Kidney (tissue), 14 donors: ENCODE measurements around the gene KCNAB2. TPM values are rescaled to one million over a fixed set of nuclear protein-coding genes. Genes with fewer than 3 reads are reported as not detected.

Experiments
- DNase-seq, 5 donors: peaks; one replicate each; pipeline ENCODE4 v3.0.0-alpha.2; 2013 to 2020
- FAIRE-seq: peaks from 2 replicates; lab custom pipeline; 2012; peaks lifted over from hg19 to GRCh38; lab: Jason Lieb, UNC
- H3K27ac ChIP-seq, 2 donors: one replicate each; pipeline ENCODE4 v1.7.0; 2013; ENCODE audit warnings: low read depth in 2 of 2, low read length in 2 of 2, inconsistent platforms in 1 of 2
- H3K27me3 ChIP-seq: one replicate; pipeline ENCODE4 v1.7.1; 2013; ENCODE audit warnings: low read length, inconsistent platforms; ENCODE audit not compliant: control insufficient read depth, insufficient read depth
- H3K36me3 ChIP-seq, 3 donors: one replicate each; pipeline versions ENCODE4 v1.7.0 to v1.7.1; 2013; ENCODE audit warnings: low read length in 3 of 3, control low read depth in 1 of 3, inconsistent platforms in 1 of 3; ENCODE audit not compliant: insufficient read depth in 3 of 3, control insufficient read depth in 2 of 3
- H3K4me1 ChIP-seq, 3 donors: one replicate each; pipeline versions ENCODE4 v1.7.0 to v1.7.1; 2013; ENCODE audit warnings: low read length in 3 of 3, inconsistent platforms in 1 of 3, low read depth in 1 of 3; ENCODE audit not compliant: control insufficient read depth in 2 of 3, insufficient read depth in 2 of 3
- H3K4me3 ChIP-seq, 3 donors: one replicate each; pipeline versions ENCODE4 v1.7.0 to v1.8.1; 2013; ENCODE audit warnings: low read length in 3 of 3, control low read depth in 1 of 3, inconsistent platforms in 1 of 3
- H3K9ac ChIP-seq, 3 donors: one replicate each; pipeline versions ENCODE4 v1.7.0 to v1.7.1; 2013; ENCODE audit warnings: low read length in 3 of 3, control low read depth in 1 of 3, inconsistent platforms in 1 of 3
- H3K9me3 ChIP-seq, 3 donors: one replicate each; pipeline versions ENCODE4 v1.7.0 to v1.7.1; 2013; ENCODE audit warnings: low read length in 3 of 3, control low read depth in 1 of 3, inconsistent platforms in 1 of 3; ENCODE audit not compliant: control insufficient read depth in 2 of 3, insufficient read depth in 1 of 3
- CTCF ChIP-seq: IDR thresholded peaks from 3 replicates; pipeline ENCODE4 v1.5.1; 2012; ENCODE audit warnings: mild to moderate bottlenecking, moderate library complexity, borderline replicate concordance; ENCODE audit not compliant: insufficient read depth; ENCODE audit errors: extremely low read depth
- intact Hi-C: fragments of 100-400 bp; cut with DNase I; formaldehyde crosslinking; loops from one replicate; pipeline ENCODE4 v1.11.1; 2022
- polyA plus RNA-seq: library from polyadenylated mRNA; stranded (reverse); fragments of 350-450 nt; fragmentation: Illumina TruSeq; extraction: RNeasy Lipid Tissue Mini Kit (QIAGEN cat#74804); gene quantifications from one replicate; pipeline ENCODE4 v1.2.3, GENCODE V29; 2014; ENCODE audit warnings: low read depth, low replicate concordance; ENCODE audit not compliant: insufficient read depth
- total RNA-seq: library from RNA; stranded (reverse); fragmentation: NEBNext Ultra II Directional; extraction: Animal tissue kit (Norgen Biotek cat#: 25700); gene quantifications from one replicate; pipeline ENCODE4 v1.2.1, GENCODE V29; 2021
- donor health status: control.
- donor health status: control.
- donor health status: control.
- donor health status: control.
- donor health status: control.
- donor health status: DM: yes; HTN: yes; CAD: no.
- donor health status: Normal renal cell carcinoma (clear cell type).

The KCNAB2 gene
- total and polyA plus RNA-seq, 2 donors from 2014 or later: 19.6 to 28.1 TPM

GRCh38 chr1:6150006-6150938 lies 104.6 kb downstream of the KCNAB2 start:
- DNase-seq (no peak), FAIRE-seq (no peak)
- H3K9ac ChIP-seq: no peak overlapping the region
- TF ChIP-seq CTCF: no peak
- H3K9me3 ChIP-seq: peaks cover 0 to 2% (median 0%) of the 10 kb centered on the region in 3 donors
- H3K27ac ChIP-seq: no peak overlapping the region
- H3K4me3 ChIP-seq: no peak overlapping the region
- no peaks in the 10 kb centered on the region for H3K4me1 ChIP-seq
- no peaks in the 10 kb centered on the region for H3K36me3 ChIP-seq
- intact Hi-C loops: no loop called here
- H3K27me3 ChIP-seq: peaks cover 2% of the 10 kb centered on the region

Other genes with a start within 250 kb of the KCNAB2 start
- gene NPHP4, start 53.5 kb upstream of the KCNAB2 start, total RNA-seq: 16.1 TPM
- 2.9 TPM for gene NPHP4, start 53.5 kb upstream of the KCNAB2 start, polyA plus RNA-seq
- gene CHD5, start 134.4 kb downstream of the KCNAB2 start, total RNA-seq: 0.85 TPM
- gene CHD5, start 134.4 kb downstream of the KCNAB2 start, polyA plus RNA-seq: 0.54 TPM
- gene RPL22, start 153.7 kb downstream of the KCNAB2 start, total RNA-seq: 377 TPM
- gene RPL22, start 153.7 kb downstream of the KCNAB2 start, polyA plus RNA-seq: 605 TPM
- 43.6 TPM for gene RNF207, start 160.2 kb downstream of the KCNAB2 start, total RNA-seq
- 7.7 TPM for gene RNF207, start 160.2 kb downstream of the KCNAB2 start, polyA plus RNA-seq
- gene ICMT, start 190.1 kb downstream of the KCNAB2 start, total RNA-seq: 73.0 TPM
- 43.4 TPM for gene ICMT, start 190.1 kb downstream of the KCNAB2 start, polyA plus RNA-seq
- not detected for gene HES3, start 198.3 kb downstream of the KCNAB2 start, total RNA-seq
- gene HES3, start 198.3 kb downstream of the KCNAB2 start, polyA plus RNA-seq: not detected
- 8.6 TPM for gene GPR153, start 215.2 kb downstream of the KCNAB2 start, total RNA-seq
- gene GPR153, start 215.2 kb downstream of the KCNAB2 start, polyA plus RNA-seq: 1.1 TPM